HepG2 (cell line): ENCODE results near the gene RABGAP1. TPM values are rescaled to one million over a fixed set of nuclear protein-coding genes. Genes with fewer than 3 reads are reported as not detected.
A peak's percentile ranks its signal among the peaks of the same experiment; 100 is the strongest.

Experiments used
- ARID5B ChIP-seq: IDR thresholded peaks from 2 replicates; pipeline ENCODE4 v1.4.0; 2020; ENCODE audit warnings: mild to moderate bottlenecking, missing genetic modification reagents
- SMAD3 ChIP-seq: sonication (generic); formaldehyde crosslinking; IDR thresholded peaks from 2 replicates; pipeline ENCODE4 v1.4.0; 2020; ENCODE audit warnings: missing genetic modification reagents
- SP4 ChIP-seq: sonication (generic); formaldehyde crosslinking; IDR thresholded peaks from 2 replicates; pipeline ENCODE4 v1.8.1; 2023; ENCODE audit warnings: mild to moderate bottlenecking, missing genetic modification reagents
- ZBTB33 ChIP-seq: sonication (generic); formaldehyde crosslinking; IDR thresholded peaks from 2 replicates; pipeline ENCODE4 v1.4.0; 2020; ENCODE audit warnings: missing genetic modification reagents
- ZBTB8A ChIP-seq: sonication (generic); formaldehyde crosslinking; IDR thresholded peaks from 2 replicates; pipeline ENCODE4 v1.4.0; 2020; ENCODE audit warnings: mild to moderate bottlenecking, low read depth, missing genetic modification reagents, borderline replicate concordance
- ZNF318 ChIP-seq: sonication (generic); formaldehyde crosslinking; IDR thresholded peaks from 2 replicates; pipeline ENCODE4 v1.4.0; 2020; ENCODE audit warnings: mild to moderate bottlenecking, missing genetic modification reagents
- ZNF362 ChIP-seq: sonication (generic); formaldehyde crosslinking; IDR thresholded peaks from 2 replicates; pipeline ENCODE4 v1.4.0; 2020; ENCODE audit warnings: missing genetic modification reagents, mild to moderate bottlenecking, borderline replicate concordance
- ZNF414 ChIP-seq: sonication (generic); formaldehyde crosslinking; IDR thresholded peaks from 2 replicates; pipeline ENCODE4 v1.5.0; 2020; ENCODE audit warnings: missing genetic modification reagents
- ZNF431 ChIP-seq: sonication (generic); formaldehyde crosslinking; IDR thresholded peaks from 2 replicates; pipeline ENCODE4 v1.9.0; 2022; ENCODE audit warnings: missing genetic modification reagents, low read depth, mild to moderate bottlenecking, borderline replicate concordance
- polyA plus RNA-seq, 8 experiments: library from polyadenylated mRNA; depleted of rRNA in 3 of 8; stranded (reverse) in 7 of 8; unstranded in 1 of 8; fragments of >200 nt; fragmentation: Illumina TruSeq in 4 of 8; extraction: Trizol in 4 of 8; gene quantifications; 2 replicates each; pipeline versions ENCODE4 v1.2.1 to v1.2.3, GENCODE V29; 2011 to 2016; ENCODE audit warnings: low read depth in 4 of 8, missing spikeins in 1 of 8, mixed read lengths in 1 of 8; ENCODE audit not compliant: insufficient read depth in 1 of 8
- total RNA-seq, 5 experiments: library from RNA; depleted of rRNA; stranded (reverse); fragments of >200 nt; fragmentation: Illumina TruSeq; extraction: Trizol; gene quantifications; 2 replicates each; pipeline ENCODE4 v1.2.3, GENCODE V29; 2016; ENCODE audit warnings: low read depth in 1 of 5

Gene RABGAP1
- total and polyA plus RNA-seq, 2 of the 13 experiments (the other 11 are each of a cell fraction or from before 2014, with no cell fraction given), result 19.1 to 19.3 TPM

GRCh38 chr9:122912964-122913673, 27.7 kb upstream of the RABGAP1 start, which contains the start of gene ZBTB6 (continued):
- peak; percentile 45; the same call in 1 of the 2 replicates for TF ChIP-seq SMAD3 (CRISPR knock-in tag)
- TF ChIP-seq ZNF431 (CRISPR knock-in tag), result no peak
- TF ChIP-seq ZBTB8A (CRISPR knock-in tag), result no peak
- TF ChIP-seq SP4 (CRISPR knock-in tag), result no peak
- no peak for TF ChIP-seq ZBTB33 (CRISPR knock-in tag)
- peak; percentile 26; the same call in 1 of the 2 replicates for TF ChIP-seq ZNF362 (CRISPR knock-in tag)
- peak; percentile 35; the same call in 1 of the 2 replicates for TF ChIP-seq ARID5B (CRISPR knock-in tag)
- TF ChIP-seq ZNF318 (CRISPR knock-in tag), result no peak
- TF ChIP-seq ZNF414, result no peak
